ENCODE measurements around the gene ARHGEF38.

GRCh38 chr4:105599482-105599881, 47.1 kb downstream of the ARHGEF38 start:
- TF ChIP-seq, protein P1, sequence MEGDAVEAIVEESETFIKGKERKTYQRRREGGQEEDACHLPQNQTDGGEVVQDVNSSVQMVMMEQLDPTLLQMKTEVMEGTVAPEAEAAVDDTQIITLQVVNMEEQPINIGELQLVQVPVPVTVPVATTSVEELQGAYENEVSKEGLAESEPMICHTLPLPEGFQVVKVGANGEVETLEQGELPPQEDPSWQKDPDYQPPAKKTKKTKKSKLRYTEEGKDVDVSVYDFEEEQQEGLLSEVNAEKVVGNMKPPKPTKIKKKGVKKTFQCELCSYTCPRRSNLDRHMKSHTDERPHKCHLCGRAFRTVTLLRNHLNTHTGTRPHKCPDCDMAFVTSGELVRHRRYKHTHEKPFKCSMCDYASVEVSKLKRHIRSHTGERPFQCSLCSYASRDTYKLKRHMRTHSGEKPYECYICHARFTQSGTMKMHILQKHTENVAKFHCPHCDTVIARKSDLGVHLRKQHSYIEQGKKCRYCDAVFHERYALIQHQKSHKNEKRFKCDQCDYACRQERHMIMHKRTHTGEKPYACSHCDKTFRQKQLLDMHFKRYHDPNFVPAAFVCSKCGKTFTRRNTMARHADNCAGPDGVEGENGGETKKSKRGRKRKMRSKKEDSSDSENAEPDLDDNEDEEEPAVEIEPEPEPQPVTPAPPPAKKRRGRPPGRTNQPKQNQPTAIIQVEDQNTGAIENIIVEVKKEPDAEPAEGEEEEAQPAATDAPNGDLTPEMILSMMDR (IDR thresholded peaks at IDR 0.05 in 4 of 5, conservative IDR thresholded peaks at IDR 0.05 in 1 of 5): no peak
- no peak for TF ChIP-seq POLR2A (IDR thresholded peaks at IDR 0.05)

All from gastrocnemius medialis (tissue), 4 donors.